ENCODE results near the gene TPRA1.
"Not testable (repeated sequence)": the region's sequence is repeated elsewhere in the genome, so short reads cannot be mapped to it uniquely, and the experiment has no call there.

TPRA1 gene

DNA sequence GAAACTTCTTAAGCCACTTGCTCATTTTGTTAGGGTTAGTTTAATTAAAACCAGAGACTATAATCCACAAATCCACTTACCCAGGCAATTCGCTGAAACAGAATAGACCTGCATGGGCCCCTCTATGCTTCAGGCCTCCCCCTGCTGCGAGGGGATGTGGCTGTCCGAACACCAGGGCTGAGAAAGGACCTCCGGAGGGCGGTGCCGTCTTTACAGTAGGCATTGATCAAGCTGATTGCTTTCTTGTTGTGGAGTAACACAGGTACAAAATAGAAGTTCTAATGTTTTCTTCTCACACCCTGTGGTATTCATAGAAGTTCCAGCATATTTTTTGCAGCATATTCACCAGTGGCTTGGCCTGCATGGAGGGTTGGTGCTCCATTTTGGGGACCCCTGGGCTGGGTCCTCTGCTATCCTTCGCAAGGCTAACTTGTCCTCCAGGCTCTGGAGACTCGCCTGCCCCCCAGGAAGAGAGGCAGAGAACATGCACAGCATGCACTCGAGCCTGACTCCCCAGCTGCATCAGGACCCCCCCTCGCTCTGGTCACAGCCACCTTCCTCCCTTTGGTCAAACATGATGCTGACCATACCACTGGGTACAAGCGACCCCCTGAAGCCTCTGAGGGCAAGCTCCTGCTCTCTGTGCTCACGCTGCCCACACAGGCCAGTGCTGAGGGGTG is 55.3 kb downstream of the TPRA1 start:
- DNase-seq = no peak

DNA sequence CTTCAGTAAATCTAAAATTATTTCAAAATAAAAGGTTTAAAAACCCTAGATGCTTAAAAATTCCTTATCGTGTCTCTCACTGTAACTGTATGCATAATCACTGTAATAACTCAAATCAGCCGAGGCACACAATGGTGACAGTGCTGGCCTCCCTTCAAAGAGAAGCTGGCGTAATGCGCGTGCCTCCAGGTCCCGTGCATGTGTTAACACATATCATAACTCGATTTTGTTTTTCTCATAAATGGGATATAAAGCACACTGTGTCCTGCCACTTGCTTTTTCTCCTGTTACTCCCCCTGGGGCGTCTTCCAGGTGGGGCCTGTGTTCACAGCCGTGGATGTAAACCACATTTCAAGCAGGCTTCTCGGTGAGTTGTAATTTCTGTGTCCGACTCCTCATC is 56.0 kb downstream of the TPRA1 start:
- DNase-seq = no peak

DNA sequence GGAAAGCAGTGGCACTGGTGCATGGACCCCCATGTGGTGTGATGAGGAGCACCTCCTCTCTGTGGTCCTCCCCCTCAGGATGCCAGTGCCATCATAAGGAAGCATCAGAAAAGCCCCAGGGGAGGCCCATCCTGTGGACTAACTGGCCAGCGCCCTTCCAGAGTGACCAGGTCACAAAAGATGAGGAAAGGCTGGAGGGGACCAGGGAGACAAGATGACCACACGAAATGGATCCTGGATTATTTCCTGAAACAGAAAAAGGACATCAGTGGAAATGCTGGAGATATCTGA is 56.4 kb downstream of the TPRA1 start:
- DNase-seq = no peak

DNA sequence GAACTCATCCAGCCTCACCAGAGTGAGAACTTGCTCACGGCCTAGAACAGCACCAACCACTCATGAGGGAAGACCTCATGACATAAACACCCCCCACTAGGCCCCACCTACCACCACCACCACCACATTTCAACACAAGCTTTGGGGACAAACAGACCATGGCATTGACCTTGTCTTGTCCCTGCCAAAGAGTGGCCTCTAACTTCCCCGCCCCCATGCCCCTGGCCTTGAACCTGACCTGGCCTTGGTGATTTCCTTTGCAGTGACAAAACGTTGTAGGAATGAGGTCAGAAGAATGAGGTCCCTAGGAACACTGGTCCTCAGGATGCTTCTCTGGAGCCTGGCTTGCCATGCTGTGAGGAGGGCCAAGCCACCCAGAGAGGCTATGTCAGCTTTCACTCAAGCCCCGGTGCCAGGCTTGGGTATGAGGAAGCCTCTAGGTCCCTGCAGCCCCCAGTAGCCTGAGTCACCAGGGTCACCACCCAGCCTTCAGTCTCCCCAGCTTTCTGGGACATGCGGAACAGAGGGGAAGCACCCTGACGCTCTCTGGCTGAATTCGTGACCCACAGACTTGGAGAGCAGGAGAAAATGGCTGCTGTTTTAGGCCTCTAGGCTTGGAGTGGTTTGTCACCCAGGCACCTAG is 57.9 kb downstream of the TPRA1 start:
- DNase-seq = no peak

DNA sequence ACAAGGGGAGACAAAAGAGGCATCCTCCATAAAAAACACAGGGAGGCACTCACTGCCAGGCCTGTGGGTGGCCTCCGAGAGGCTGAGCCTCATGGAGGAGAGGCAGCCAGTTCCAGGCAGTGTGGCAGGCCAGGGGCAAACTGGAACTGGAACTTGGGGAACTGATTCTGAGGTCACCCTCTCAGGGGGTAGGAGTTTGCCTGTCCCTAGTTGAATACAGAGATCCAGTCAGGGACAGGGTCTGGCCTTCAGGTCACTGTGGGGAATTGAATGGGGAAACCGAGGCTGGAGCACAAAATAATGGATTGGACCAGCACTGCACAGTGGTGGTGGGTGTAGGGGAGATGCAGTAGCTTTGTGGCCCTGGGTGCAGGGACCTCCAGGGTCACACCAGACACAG is 58.7 kb downstream of the TPRA1 start:
- DNase-seq = no peak

DNA sequence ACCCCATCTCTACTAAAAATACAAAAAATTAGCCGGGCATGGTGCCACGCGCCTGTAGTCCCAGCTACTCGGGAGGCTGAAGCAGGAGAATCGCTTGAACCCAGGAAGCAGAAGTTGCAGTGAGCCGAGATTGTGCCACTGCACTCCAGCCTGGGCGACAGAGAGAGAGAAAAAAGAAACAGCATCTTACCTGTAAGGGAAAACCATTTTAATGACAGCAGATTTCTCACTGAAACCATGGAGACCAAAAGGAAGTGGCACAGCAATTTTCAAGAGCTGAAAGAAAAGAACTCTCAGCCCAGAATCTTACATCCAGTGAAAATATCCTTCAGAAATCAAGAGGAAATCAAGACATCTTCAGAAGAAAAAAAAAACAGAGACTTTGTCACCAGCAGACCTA is 59.7 kb downstream of the TPRA1 start:
- not testable (repeated sequence) for DNase-seq

DNA sequence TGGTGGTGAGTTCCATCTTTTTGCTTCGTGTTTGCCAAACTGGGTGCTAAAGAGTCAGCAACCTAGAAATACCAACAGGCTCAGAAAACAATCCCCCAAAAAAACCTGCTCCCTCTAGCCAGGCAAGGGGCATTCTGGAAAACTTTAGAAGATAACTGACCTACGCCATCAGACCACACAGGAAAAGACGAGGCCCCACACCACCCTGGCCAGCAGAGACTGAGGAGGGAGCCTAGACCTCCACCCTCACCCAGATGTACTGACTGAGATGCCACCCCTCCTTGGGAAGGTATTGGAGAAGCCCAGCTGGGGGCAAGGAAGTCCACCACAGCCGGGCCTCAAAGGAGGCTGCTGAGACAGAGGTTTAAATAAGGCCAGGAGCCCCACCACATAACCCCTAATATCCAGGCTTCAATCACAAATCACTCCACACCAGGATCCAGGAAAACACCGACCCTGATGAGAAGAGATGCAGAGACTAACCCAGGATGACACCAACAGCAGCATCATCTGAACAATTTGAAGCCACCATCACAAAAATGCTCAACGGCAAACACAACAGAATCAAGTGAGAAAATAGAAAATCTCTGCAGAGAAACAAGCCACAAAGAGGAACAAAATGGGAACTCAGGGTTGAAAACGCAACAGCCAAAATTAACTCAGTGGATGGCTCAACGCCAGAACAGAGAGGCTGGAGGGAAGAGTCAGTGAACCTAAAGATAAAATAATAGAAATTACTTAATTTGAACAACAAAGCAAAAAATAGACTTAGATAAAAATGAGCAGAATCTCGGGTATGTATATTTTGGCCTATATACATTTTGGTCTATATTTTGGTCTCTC is 61.0 kb downstream of the TPRA1 start:
- DNase-seq = no peak

DNA sequence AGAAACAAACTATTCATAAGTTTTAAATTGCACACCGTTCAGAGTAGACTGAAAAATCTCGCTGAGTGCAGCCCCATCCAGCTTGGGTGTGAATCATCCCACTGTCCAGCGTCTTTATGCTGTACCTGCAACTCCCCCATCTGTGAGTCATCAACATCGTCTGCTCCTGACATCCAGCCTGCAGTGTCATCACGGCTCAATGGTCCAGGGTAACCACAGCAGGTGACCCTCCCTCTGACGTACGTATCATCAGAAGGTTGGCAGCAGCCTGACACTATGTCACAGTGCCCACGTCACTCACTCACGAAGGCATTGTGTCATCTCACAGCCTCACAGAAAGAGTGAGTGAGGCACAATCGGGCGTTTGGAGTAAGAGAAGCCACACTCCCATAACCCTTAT is 65.2 kb downstream of the TPRA1 start:
- DNase-seq = no peak

DNA sequence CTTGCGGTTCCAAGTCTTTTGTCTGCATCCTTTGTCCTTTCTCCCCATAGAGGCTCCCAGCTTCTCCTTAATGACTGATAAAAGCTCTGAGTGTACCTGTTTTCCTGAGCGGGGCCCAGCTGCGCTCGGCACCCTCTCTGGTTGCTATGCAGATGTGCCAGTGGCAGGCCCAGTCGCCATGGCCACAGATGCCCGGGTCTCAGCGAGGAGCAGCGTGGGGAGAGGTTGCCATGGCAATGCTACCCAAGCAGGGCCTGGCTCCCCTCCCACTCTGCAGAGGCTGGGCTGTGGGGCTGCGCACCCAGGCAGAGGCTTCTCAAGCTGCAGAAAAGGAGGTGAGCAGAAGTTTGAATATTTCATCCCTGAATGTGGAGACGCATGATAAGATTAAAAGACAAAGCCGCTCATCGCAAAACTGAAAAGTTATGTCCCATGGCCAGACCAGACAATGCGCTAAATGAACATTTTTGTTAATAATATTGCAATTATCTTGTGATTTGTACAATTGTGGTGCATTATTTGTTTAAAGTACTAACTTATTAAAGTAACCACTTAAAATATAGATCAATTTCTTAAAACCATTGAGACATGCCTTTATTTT is 66.1 kb downstream of the TPRA1 start:
- no peak for DNase-seq
